IMR-90 (cell line): ENCODE measurements around the gene TBATA. TPM values are rescaled to one million over a fixed set of nuclear protein-coding genes. Genes with fewer than 3 reads are reported as not detected.
A peak's percentile ranks its signal among the peaks of the same experiment; 100 is the strongest.

Experiments
- ATAC-seq: fragments of 200-7000 bp; cut with Tn5 transposase; 2 replicates; pipeline ENCODE4 v1.9.1; 2020; ENCODE audit warnings: low read depth, mild to moderate bottlenecking, moderate library complexity
- BruUV-seq: library from RNA; stranded (reverse); fragments of 400-500 nt; replicated peaks from 2 replicates; lab custom pipeline; 2021; lab: Mats Ljungman, UMichigan
- CTCF ChIA-PET: fragments of 300-600 bp; formaldehyde crosslinking; extraction: SDS; loops from one replicate; lab custom pipeline; 2021; ENCODE audit warnings: antibody characterized with exemption; lab: Yijun Ruan, JAX
- POLR2A ChIA-PET: fragments of 300-600 bp; sonication (Branson Sonifier 250); formaldehyde crosslinking; loops from one replicate; lab custom pipeline; 2022; ENCODE audit warnings: antibody characterized with exemption; ENCODE audit not compliant: unreplicated experiment; lab: Charles Lee
- DNase-seq: peaks from one replicate; pipeline ENCODE4 v3.0.0; 2013
- H2AFZ ChIP-seq: replicated peaks from 2 replicates; pipeline ENCODE3; 2013; ENCODE audit warnings: low read length, mild to moderate bottlenecking; ENCODE audit not compliant: poor library complexity
- H2AK5ac ChIP-seq: 2 replicates; pipeline ENCODE4 v1.6.1; 2013; ENCODE audit warnings: low read depth, low read length, inconsistent platforms
- H2AK9ac ChIP-seq: replicated peaks from 2 replicates; pipeline ENCODE3; 2013; ENCODE audit warnings: mild to moderate bottlenecking, low read depth, low read length, moderate library complexity; ENCODE audit not compliant: poor library complexity
- H2BK120ac ChIP-seq: 2 replicates; pipeline ENCODE4 v1.6.1; 2013; ENCODE audit warnings: low read depth, low read length, inconsistent platforms
- H2BK15ac ChIP-seq: 3 replicates; pipeline ENCODE4 v1.6.1; 2013; ENCODE audit warnings: low read depth, low read length, inconsistent platforms
- H2BK20ac ChIP-seq: 2 replicates; pipeline ENCODE4 v1.6.1; 2013; ENCODE audit warnings: low read depth, mild to moderate bottlenecking, inconsistent platforms, low read length, moderate library complexity
- H2BK5ac ChIP-seq: 2 replicates; pipeline ENCODE4 v1.6.1; 2013; ENCODE audit warnings: mild to moderate bottlenecking, low read depth, low read length, inconsistent platforms; ENCODE audit not compliant: poor library complexity, severe bottlenecking
- H3K14ac ChIP-seq: replicated peaks from 2 replicates; pipeline ENCODE4 v1.6.1; 2013; ENCODE audit warnings: low read depth, low read length, inconsistent platforms
- H3K18ac ChIP-seq: 2 replicates; pipeline ENCODE4 v1.6.1; 2013; ENCODE audit warnings: low read depth, low read length, control low read depth
- H3K23ac ChIP-seq: 2 replicates; pipeline ENCODE4 v1.6.1; 2013; ENCODE audit warnings: low read depth, low read length, inconsistent platforms
- H3K27ac ChIP-seq: 2 replicates; pipeline ENCODE4 v1.5.1; 2013; ENCODE audit warnings: mild to moderate bottlenecking, control low read depth, low read length; ENCODE audit not compliant: insufficient read depth
- H3K27me3 ChIP-seq: 2 replicates; pipeline ENCODE4 v1.6.1; 2013; ENCODE audit warnings: low read length; ENCODE audit not compliant: control insufficient read depth, insufficient read depth
- H3K36me3 ChIP-seq: 2 replicates; pipeline ENCODE4 v1.6.1; 2013; ENCODE audit warnings: low read length, mixed read lengths; ENCODE audit not compliant: control insufficient read depth, insufficient read depth
- H3K4ac ChIP-seq: 2 replicates; pipeline ENCODE4 v1.6.1; 2013; ENCODE audit warnings: low read depth, low read length, inconsistent platforms
- H3K4me1 ChIP-seq: 2 replicates; pipeline ENCODE4 v1.6.1; 2013; ENCODE audit warnings: low read length, mixed read lengths; ENCODE audit not compliant: control insufficient read depth, insufficient read depth
- H3K4me2 ChIP-seq: 2 replicates; pipeline ENCODE4 v1.6.1; 2013; ENCODE audit warnings: low read depth, mild to moderate bottlenecking, control low read depth, low read length, moderate library complexity
- H3K4me3 ChIP-seq: 2 replicates; pipeline ENCODE4 v1.5.1; 2013; ENCODE audit warnings: low read depth, mild to moderate bottlenecking, control low read depth, low read length, moderate library complexity; ENCODE audit not compliant: insufficient read depth
- H3K56ac ChIP-seq: 2 replicates; pipeline ENCODE4 v1.6.1; 2013; ENCODE audit warnings: low read length, inconsistent platforms; ENCODE audit not compliant: insufficient read depth; ENCODE audit errors: extremely low read depth
- H3K79me1 ChIP-seq, 2 experiments: 2 replicates each; pipeline ENCODE4 v1.6.1; 2013; ENCODE audit warnings: low read length in 2 of 2, inconsistent platforms in 1 of 2, low read depth in 1 of 2
- H3K9ac ChIP-seq: 2 replicates; pipeline ENCODE4 v1.6.1; 2013; ENCODE audit warnings: low read depth, low read length, control low read depth
- H3K9me1 ChIP-seq: 2 replicates; pipeline ENCODE4 v1.6.1; 2013; ENCODE audit warnings: low read length, inconsistent platforms; ENCODE audit not compliant: insufficient read depth
- H3K9me3 ChIP-seq: 2 replicates; pipeline ENCODE4 v1.6.1; 2013; ENCODE audit warnings: low read length; ENCODE audit not compliant: control insufficient read depth, insufficient read depth
- H4K20me1 ChIP-seq: 2 replicates; pipeline ENCODE4 v1.6.1; 2013; ENCODE audit warnings: low read length, inconsistent platforms; ENCODE audit not compliant: insufficient read depth
- H4K5ac ChIP-seq: 2 replicates; pipeline ENCODE4 v1.6.1; 2013; ENCODE audit warnings: mild to moderate bottlenecking, low read depth, low read length, control low read depth
- H4K8ac ChIP-seq, 2 experiments: 2 replicates each; pipeline ENCODE4 v1.6.1; 2013; ENCODE audit warnings: low read depth in 2 of 2, low read length in 2 of 2, control low read depth in 1 of 2, inconsistent platforms in 1 of 2
- H4K91ac ChIP-seq: 2 replicates; pipeline ENCODE4 v1.6.1; 2013; ENCODE audit warnings: low read depth, low read length, inconsistent platforms; ENCODE audit not compliant: insufficient read depth
- ELK1 ChIP-seq: fragments of 150-350 bp; IDR thresholded peaks from 2 replicates; pipeline ENCODE4 v1.6.1; 2016; ENCODE audit warnings: low read depth, mild to moderate bottlenecking, low read length, moderate library complexity, borderline replicate concordance
- MAFK ChIP-seq: IDR thresholded peaks from 2 replicates; pipeline ENCODE4 v1.6.1; 2012; ENCODE audit warnings: low read depth, low read length, improper control_type of control experiment
- MXI1 ChIP-seq: IDR thresholded peaks from 2 replicates; pipeline ENCODE4 v1.6.1; 2012; ENCODE audit warnings: low read depth, mild to moderate bottlenecking, low read length, moderate library complexity, borderline replicate concordance
- NFE2L2 ChIP-seq: fragments of 150-350 bp; IDR thresholded peaks from 2 replicates; pipeline ENCODE4 v1.6.1; 2016; ENCODE audit warnings: low read depth, mild to moderate bottlenecking, low read length
- POLR2A ChIP-seq: IDR thresholded peaks from 2 replicates; pipeline ENCODE4 v1.6.1; 2012; ENCODE audit warnings: mild to moderate bottlenecking, low read depth, low read length
- RAD21 ChIP-seq: IDR thresholded peaks from 2 replicates; pipeline ENCODE4 v1.6.1; 2012; ENCODE audit warnings: low read length, improper control_type of control experiment
- RCOR1 ChIP-seq: IDR thresholded peaks from 2 replicates; pipeline ENCODE4 v1.6.1; 2012; ENCODE audit warnings: mild to moderate bottlenecking, low read length, improper control_type of control experiment; ENCODE audit not compliant: insufficient replicate concordance
- RFX5 ChIP-seq: IDR thresholded peaks from 2 replicates; pipeline ENCODE4 v1.8.0; 2012; ENCODE audit warnings: low read depth, mild to moderate bottlenecking, low read length, moderate library complexity
- SMC3 ChIP-seq: fragments of 150-350 bp; IDR thresholded peaks from 2 replicates; pipeline ENCODE4 v1.6.1; 2016; ENCODE audit warnings: low read depth, mild to moderate bottlenecking, antibody characterized with exemption, low read length, moderate library complexity
- WGBS, 2 experiments: methylation state at CpG; one replicate each; pipeline versions ENCODE4 v1.1.5 to v1.1.7; 2013; ENCODE audit warnings: missing lambda C conversion rate in 2 of 2; ENCODE audit not compliant: insufficient read length in 1 of 2; ENCODE audit errors: extremely low coverage in 2 of 2; 5-methylcytosine and 5-hydroxymethylcytosine counted together
- dilution Hi-C: fragments of 300-500 bp; cut with HindIII; formaldehyde crosslinking; loops from one replicate; pipeline ENCODE4 v1.14.3; 2018; ENCODE audit warnings: low sequenced_read_pairs; ENCODE audit not compliant: unreplicated experiment
- in situ Hi-C: fragments of 300-500 bp; cut with MboI; formaldehyde crosslinking; loops from 3 replicates; pipeline ENCODE4 v1.14.3; 2019; ENCODE audit warnings: low sequenced_read_pairs, inconsistent platforms, mixed read lengths
- intact Hi-C: fragments of 100-400 bp; cut with micrococcal nuclease; formaldehyde crosslinking; loops from 2 replicates; pipeline ENCODE4 v1.10.0; 2022
- polyA plus RNA-seq, 3 experiments: library from polyadenylated mRNA; depleted of rRNA; stranded (reverse); fragments of >200 nt; gene quantifications; 2 replicates each; pipeline ENCODE4 v1.2.3, GENCODE V29; 2012; ENCODE audit warnings: low replicate concordance in 1 of 3
- total RNA-seq: library from RNA; depleted of rRNA; stranded (reverse); fragments of >200 nt; gene quantifications from 2 replicates; pipeline ENCODE4 v1.2.3, GENCODE V29; 2012
- TF ChIP-seq, protein P1 (sequence below): fragments of 150-350 bp; IDR thresholded peaks from 2 replicates; pipeline ENCODE4 v1.6.1; 2017; ENCODE audit warnings: mild to moderate bottlenecking, antibody characterized with exemption, low read length, low read depth

The TBATA gene
- total and polyA plus RNA-seq, 2 of the 4 experiments (the other 2 are of a cell fraction): not detected

GRCh38 chr10:70832221-70832620 lies 47.0 kb upstream of the TBATA start:
- H2BK15ac ChIP-seq: no peak overlapping the region
- peaks cover 3% of the 10 kb centered on the region; the same call in 1 of the 2 replicates for H3K36me3 ChIP-seq
- BruUV-seq: no TSS peak
- peaks cover 27% of the 10 kb centered on the region for H3K4me1 ChIP-seq
- H4K91ac ChIP-seq: no peak overlapping the region
- TF ChIP-seq MAFK: no peak
- TF ChIP-seq RFX5: no peak
- TF ChIP-seq MXI1: no peak
- no peak for TF ChIP-seq ELK1
- no peak for TF ChIP-seq RAD21
- no peak for TF ChIP-seq RCOR1
- TF ChIP-seq NFE2L2: no peak
- TF ChIP-seq, protein P1, sequence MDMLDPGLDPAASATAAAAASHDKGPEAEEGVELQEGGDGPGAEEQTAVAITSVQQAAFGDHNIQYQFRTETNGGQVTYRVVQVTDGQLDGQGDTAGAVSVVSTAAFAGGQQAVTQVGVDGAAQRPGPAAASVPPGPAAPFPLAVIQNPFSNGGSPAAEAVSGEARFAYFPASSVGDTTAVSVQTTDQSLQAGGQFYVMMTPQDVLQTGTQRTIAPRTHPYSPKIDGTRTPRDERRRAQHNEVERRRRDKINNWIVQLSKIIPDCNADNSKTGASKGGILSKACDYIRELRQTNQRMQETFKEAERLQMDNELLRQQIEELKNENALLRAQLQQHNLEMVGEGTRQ: no peak
- TF ChIP-seq POLR2A: no peak
- TF ChIP-seq SMC3: no peak
- no peaks in the 10 kb centered on the region for H3K27me3 ChIP-seq
- dilution Hi-C loops: no loop called here
- no peak overlapping the region for H2AK9ac ChIP-seq
- in situ Hi-C loops: no loop called here
- peak overlapping the region; percentile 28; the same call in 1 of the 2 replicates for H2BK20ac ChIP-seq
- no peak overlapping the region for H3K14ac ChIP-seq
- peak overlapping the region; percentile 23; the same call in 1 of the 2 replicates for H3K18ac ChIP-seq
- peak overlapping the region; percentile 91 for H2BK5ac ChIP-seq
- no peak overlapping the region for H4K5ac ChIP-seq
- H3K4me3 ChIP-seq: no peak overlapping the region
- H3K4ac ChIP-seq: no peak overlapping the region; the same call in 1 of the 2 replicates
- H3K9me3 ChIP-seq: no peaks in the 10 kb centered on the region
- peaks cover 9% of the 10 kb centered on the region; the same call in 1 of the 2 replicates for H3K9me1 ChIP-seq
- H4K8ac ChIP-seq: peak overlapping the region in 1 of 2 experiments; percentile 26; a peak in 1 of 4 replicates
- no peak overlapping the region for H3K27ac ChIP-seq
- DNase-seq (no peak), ATAC-seq (no peak)
- peak overlapping the region; percentile 39; the same call in 1 of the 2 replicates for H3K4me2 ChIP-seq
- WGBS, 2 experiments: no CpG with 5 or more reads among the region's 3 CpGs
- H3K56ac ChIP-seq: no peak overlapping the region
- H2AFZ ChIP-seq: no peak overlapping the region
- no peak overlapping the region for H3K9ac ChIP-seq
- intact Hi-C loops: no loop called here
- no peak overlapping the region for H3K23ac ChIP-seq
- H2BK120ac ChIP-seq: no peak overlapping the region
- H3K79me1 ChIP-seq: peaks cover 41 to 68% of the 10 kb centered on the region in 2 experiments
- POLR2A ChIA-PET: no interaction called here
- H2AK5ac ChIP-seq: no peak overlapping the region
- H4K20me1 ChIP-seq: peaks cover 3% of the 10 kb centered on the region; the same call in 1 of the 2 replicates
- CTCF ChIA-PET: no interaction called here
